Panc1 (cell line): ENCODE measurements around the gene PPT2. TPM values are rescaled to one million over a fixed set of nuclear protein-coding genes. Genes with fewer than 3 reads are reported as not detected.

Experiments used
- ATAC-seq: fragments of 200-7000 bp; cut with Tn5 transposase; 2 replicates; pipeline ENCODE4 v1.9.1; 2020; ENCODE audit warnings: mild to moderate bottlenecking, moderate library complexity
- BruUV-seq: library from RNA; stranded (reverse); fragments of 400-500 nt; replicated peaks from 2 replicates; lab custom pipeline; 2021; lab: Mats Ljungman, UMichigan
- CTCF ChIA-PET: fragments of 300-600 bp; sonication (Branson Sonifier 250); formaldehyde crosslinking; loops from one replicate; lab custom pipeline; 2022; ENCODE audit warnings: antibody characterized with exemption; lab: Charles Lee
- POLR2A ChIA-PET: fragments of 300-600 bp; sonication (Branson Sonifier 250); formaldehyde crosslinking; loops from one replicate; lab custom pipeline; 2022; ENCODE audit warnings: antibody characterized with exemption; lab: Charles Lee
- DNase-seq: peaks from one replicate; pipeline ENCODE4 v3.0.0-alpha.2; 2010; ENCODE audit warnings: low read depth, low spot score
- H3K27ac ChIP-seq: 2 replicates; pipeline ENCODE4 v1.5.1; 2011; ENCODE audit warnings: mild to moderate bottlenecking, low read length, inconsistent platforms
- H3K27me3 ChIP-seq: fragments of 200-500 bp; sonication (Bioruptor generic); 2 replicates; pipeline ENCODE4 v1.6.0; 2014; ENCODE audit warnings: low read length, inconsistent platforms; ENCODE audit not compliant: control insufficient read depth, insufficient read depth
- H3K36me3 ChIP-seq: fragments of 200-500 bp; sonication (Bioruptor generic); 2 replicates; pipeline ENCODE4 v1.5.1; 2014; ENCODE audit warnings: inconsistent platforms, mild to moderate bottlenecking, low read length, moderate library complexity; ENCODE audit not compliant: control insufficient read depth, insufficient read depth
- H3K4me1 ChIP-seq: 2 replicates; pipeline ENCODE4 v1.5.1; 2011; ENCODE audit warnings: inconsistent platforms, mild to moderate bottlenecking, low read length, moderate library complexity; ENCODE audit not compliant: control insufficient read depth, insufficient read depth
- H3K4me3 ChIP-seq, 2 experiments: 2 replicates each; pipeline ENCODE4 v1.5.1; 2011 to 2012; ENCODE audit warnings: low read depth in 2 of 2, low read length in 2 of 2, mild to moderate bottlenecking in 2 of 2, inconsistent platforms in 1 of 2, moderate library complexity in 1 of 2
- H3K9me3 ChIP-seq: fragments of 200-500 bp; sonication (Bioruptor generic); 2 replicates; pipeline ENCODE4 v1.5.1; 2014; ENCODE audit warnings: low read depth, mild to moderate bottlenecking, inconsistent platforms, low read length, moderate library complexity; ENCODE audit not compliant: control insufficient read depth, insufficient read depth
- CTCF ChIP-seq: fragments of 450-650 bp; IDR thresholded peaks from 2 replicates; pipeline ENCODE4 v1.5.1; 2017; ENCODE audit warnings: mild to moderate bottlenecking
- POLR2AphosphoS5 ChIP-seq: IDR thresholded peaks from 2 replicates; pipeline ENCODE4 v1.6.1; 2012; ENCODE audit warnings: mild to moderate bottlenecking, low read depth, low read length, moderate library complexity
- REST ChIP-seq, 2 experiments: IDR thresholded peaks; 2 replicates each; pipeline ENCODE4 v1.6.1; 2011 to 2012; ENCODE audit warnings: low read depth in 2 of 2, control low read depth in 1 of 2, low read length in 1 of 2, mild to moderate bottlenecking in 1 of 2, moderate library complexity in 1 of 2; ENCODE audit not compliant: insufficient read depth in 1 of 2
- SIN3A ChIP-seq: IDR thresholded peaks from 2 replicates; pipeline ENCODE4 v1.6.1; 2012; ENCODE audit warnings: low read depth, mild to moderate bottlenecking, low read length, moderate library complexity, borderline replicate concordance; ENCODE audit not compliant: insufficient read depth
- TCF7L2 ChIP-seq: IDR thresholded peaks from 2 replicates; pipeline ENCODE4 v1.6.1; 2011; ENCODE audit warnings: mild to moderate bottlenecking, low read depth, low read length, inconsistent platforms
- in situ Hi-C: cut with HindIII; loops from 2 replicates; pipeline ENCODE4 v1.10.0; 2016; ENCODE audit warnings: low sequenced_read_pairs, low pct_unique_long_range_greater_than_20kb
- intact Hi-C: fragments of 100-400 bp; cut with micrococcal nuclease; formaldehyde crosslinking; loops from one replicate; pipeline ENCODE4 v1.10.0; 2022; ENCODE audit not compliant: unreplicated experiment
- total RNA-seq: library from RNA; stranded (reverse); gene quantifications from one replicate; pipeline ENCODE4 v1.2.1, GENCODE V29; 2021; ENCODE audit not compliant: unreplicated experiment

The PPT2 gene
- total RNA-seq, 1 experiment from 2014 or later = 20.1 TPM

- Histone ChIP-seq H3K27ac (no peak overlapping the region), H3K36me3 (no peaks in the 10 kb centered on the region; the same call in 1 of the 2 replicates), H3K4me3 (no peak overlapping the region), H3K9me3 (no peaks in the 10 kb centered on the region), H3K27me3 (no peaks in the 10 kb centered on the region), H3K4me1 (peaks cover 15% of the 10 kb centered on the region)
- POLR2A ChIA-PET = no interaction called here
- in situ Hi-C loops = no loop called here
- CTCF ChIA-PET = interaction anchor here (0.6 kb wide), 1 partner anchor 580 kb away, joined by 4 read pairs; no protein-coding TSS in a partner anchor
- intact Hi-C loops = no loop called here
- no TSS peak for BruUV-seq
- DNase-seq = no peak
- no peak for ATAC-seq
- TF ChIP-seq POLR2AphosphoS5 (no peak), CTCF (no peak), SIN3A (no peak), TCF7L2 (no peak), REST (IDR thresholded peaks at IDR 0.05; ENCODE audit: insufficient read depth in 1 of 2, low read depth in 2 of 2, low read length in 1 of 2) (no peak)
Measured at GRCh38 chr6:32181915-32182529, 28.1 kb downstream of the PPT2 start.

GRCh38 chr6:32182555-32182981 lies 28.6 kb downstream of the PPT2 start:
- no peaks in the 10 kb centered on the region for H3K27me3 ChIP-seq
- POLR2A ChIA-PET = no interaction called here
- TF ChIP-seq CTCF (no peak), SIN3A (no peak), POLR2AphosphoS5 (no peak), TCF7L2 (no peak), REST (IDR thresholded peaks at IDR 0.05; ENCODE audit: insufficient read depth in 1 of 2, low read depth in 2 of 2, low read length in 1 of 2) (no peak)
- no peaks in the 10 kb centered on the region for H3K9me3 ChIP-seq
- in situ Hi-C loops = no loop called here
- no TSS peak for BruUV-seq
- no peak overlapping the region for H3K27ac ChIP-seq
- H3K4me3 ChIP-seq = no peak overlapping the region
- H3K36me3 ChIP-seq = no peaks in the 10 kb centered on the region; the same call in 1 of the 2 replicates
- intact Hi-C loops = no loop called here
- ATAC-seq (no peak), DNase-seq (no peak)
- CTCF ChIA-PET = no interaction called here
- H3K4me1 ChIP-seq = peaks cover 11% of the 10 kb centered on the region
